Mammary epithelial cell (primary cell): ENCODE results near the gene IGFBP5.

Experiments
- EZH2 ChIP-seq: IDR thresholded peaks from 2 replicates; pipeline ENCODE4 v1.6.1; 2012; ENCODE audit warnings: low read length, inconsistent platforms, borderline replicate concordance
- TF ChIP-seq, protein P1 (sequence below), 2 donors: IDR thresholded peaks in 1 of 2; conservative IDR thresholded peaks in 1 of 2; 2 replicates each; pipeline ENCODE4 v1.5.1; 2011 to 2012; ENCODE audit warnings: inconsistent platforms in 2 of 2, low read length in 2 of 2, mild to moderate bottlenecking in 2 of 2, control low read depth in 1 of 2, low read depth in 1 of 2; ENCODE audit not compliant: insufficient read depth in 1 of 2; ENCODE audit errors: extremely low read depth in 1 of 2

DNA sequence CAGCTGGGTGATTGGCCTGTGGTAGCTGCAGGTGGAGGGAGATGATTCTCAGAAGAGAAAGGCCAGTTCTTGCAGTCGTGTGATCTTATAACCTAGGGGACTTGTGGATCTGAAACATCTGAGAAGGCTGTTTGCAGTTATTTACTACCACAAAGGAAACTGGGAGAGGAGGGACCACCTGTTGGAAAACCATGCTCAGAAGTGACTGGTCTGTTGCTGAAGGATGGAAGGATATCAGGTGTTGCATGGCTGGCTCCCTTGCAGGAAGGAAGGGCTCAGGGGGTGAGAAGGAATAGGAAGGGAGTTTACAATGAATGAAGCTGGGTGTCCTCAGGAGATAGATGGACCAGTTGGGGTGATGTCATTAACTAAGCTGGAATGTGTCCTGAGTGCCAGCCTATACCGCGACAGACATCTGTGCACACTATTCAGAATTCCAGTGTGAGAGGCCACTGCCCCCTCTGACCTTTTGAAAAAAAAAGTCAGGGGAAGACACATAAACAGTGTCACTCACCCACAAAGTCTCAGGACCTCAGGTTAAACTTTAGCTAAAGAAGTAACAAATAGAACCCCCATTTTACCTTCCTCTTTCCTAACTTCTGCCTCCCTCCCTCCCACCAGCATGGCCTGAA, 44.6 kb downstream of the IGFBP5 start:
- TF ChIP-seq, protein P1, sequence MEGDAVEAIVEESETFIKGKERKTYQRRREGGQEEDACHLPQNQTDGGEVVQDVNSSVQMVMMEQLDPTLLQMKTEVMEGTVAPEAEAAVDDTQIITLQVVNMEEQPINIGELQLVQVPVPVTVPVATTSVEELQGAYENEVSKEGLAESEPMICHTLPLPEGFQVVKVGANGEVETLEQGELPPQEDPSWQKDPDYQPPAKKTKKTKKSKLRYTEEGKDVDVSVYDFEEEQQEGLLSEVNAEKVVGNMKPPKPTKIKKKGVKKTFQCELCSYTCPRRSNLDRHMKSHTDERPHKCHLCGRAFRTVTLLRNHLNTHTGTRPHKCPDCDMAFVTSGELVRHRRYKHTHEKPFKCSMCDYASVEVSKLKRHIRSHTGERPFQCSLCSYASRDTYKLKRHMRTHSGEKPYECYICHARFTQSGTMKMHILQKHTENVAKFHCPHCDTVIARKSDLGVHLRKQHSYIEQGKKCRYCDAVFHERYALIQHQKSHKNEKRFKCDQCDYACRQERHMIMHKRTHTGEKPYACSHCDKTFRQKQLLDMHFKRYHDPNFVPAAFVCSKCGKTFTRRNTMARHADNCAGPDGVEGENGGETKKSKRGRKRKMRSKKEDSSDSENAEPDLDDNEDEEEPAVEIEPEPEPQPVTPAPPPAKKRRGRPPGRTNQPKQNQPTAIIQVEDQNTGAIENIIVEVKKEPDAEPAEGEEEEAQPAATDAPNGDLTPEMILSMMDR (conservative IDR thresholded peaks at IDR 0.05 in 1 of 2, IDR thresholded peaks at IDR 0.05 in 1 of 2; ENCODE audit: extremely low read depth in 1 of 2, insufficient read depth in 1 of 2, low read depth in 1 of 2, low read length in 2 of 2): no peak
- no peak for TF ChIP-seq EZH2
